GM18505 (cell line): ENCODE results near the gene DRGX.

Source experiments
- ATAC-seq: cut with Tn5 transposase; IDR thresholded peaks from one replicate; pipeline ENCODE4 v1.9.1; 2021; ENCODE audit not compliant: unreplicated experiment
- POLR2A ChIP-seq: IDR thresholded peaks from 4 replicates; pipeline ENCODE4 v1.6.1; 2011; ENCODE audit warnings: borderline replicate concordance; ENCODE audit not compliant: insufficient read depth, insufficient read length; ENCODE audit errors: extremely low read depth

Gene DRGX

DNA sequence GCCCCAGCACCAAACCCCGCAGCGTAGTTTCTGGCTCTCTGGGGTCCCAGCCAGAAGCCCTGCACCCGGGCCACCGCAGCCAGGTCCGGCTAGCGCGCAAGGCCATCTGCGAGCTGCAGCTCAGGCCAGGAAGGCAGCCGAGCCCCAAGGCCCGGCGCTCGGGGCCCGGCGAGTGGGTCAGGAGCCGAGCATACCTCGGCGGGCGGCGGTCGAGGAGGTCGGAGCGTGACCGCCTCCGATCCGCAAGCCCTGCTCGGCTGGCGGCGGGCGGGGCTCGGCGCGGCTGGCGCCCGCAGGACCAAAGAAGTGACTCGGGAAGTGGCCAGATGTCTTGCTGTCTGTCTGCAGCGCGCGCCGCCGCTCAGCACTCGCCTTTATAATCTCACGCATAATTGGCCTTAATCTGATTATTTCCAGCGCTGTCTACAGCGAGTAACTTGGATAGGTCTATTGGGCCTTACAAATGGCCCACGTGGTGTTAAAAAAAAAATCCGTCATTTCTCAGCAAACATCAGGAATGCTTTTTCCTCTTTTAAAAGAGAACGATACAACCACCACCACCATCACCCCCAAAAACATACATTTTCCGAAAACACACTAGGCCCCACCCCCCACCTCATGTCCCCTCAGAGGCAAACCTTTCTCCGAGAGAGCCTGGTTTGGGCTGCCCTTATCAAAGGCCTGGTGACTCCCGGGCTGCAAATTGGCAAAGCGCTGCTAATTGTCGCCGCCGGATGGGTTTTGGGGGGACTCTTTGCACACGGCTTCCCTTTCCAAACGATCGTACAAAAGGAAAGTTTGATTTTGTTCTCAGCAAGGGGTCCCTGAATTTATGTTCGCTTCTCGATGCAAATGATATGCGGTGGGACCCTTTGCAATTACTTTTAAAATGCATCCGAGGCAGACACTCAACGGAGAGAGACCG lies at the start of gene DRGX:
Gene DRGX (minus strand): TSS at position 349 of the 925 bp plus-strand sequence. CDS start 649 bp downstream, outside the sequence.
- ATAC-seq: no peak
- no peak for TF ChIP-seq POLR2A

DNA sequence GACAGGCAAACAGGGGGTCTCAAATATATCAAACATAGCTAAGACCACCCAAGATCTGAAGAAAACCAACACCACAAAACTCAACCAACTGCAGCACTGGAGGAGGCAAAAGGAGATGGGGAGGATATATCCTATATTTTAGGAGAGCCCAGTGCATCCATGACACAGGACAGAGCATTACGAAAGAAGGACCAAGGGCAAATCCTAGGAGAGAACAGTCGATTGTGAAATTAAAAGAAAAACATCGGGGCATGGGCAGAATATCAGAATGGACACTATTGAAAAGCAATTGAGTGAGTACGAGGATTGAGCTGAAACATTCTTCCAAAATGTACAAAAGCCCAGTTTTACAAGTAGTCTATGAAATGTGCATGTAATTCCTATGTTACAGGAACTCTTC lies 48.5 kb upstream of the DRGX start:
- no peak for ATAC-seq
- TF ChIP-seq POLR2A: no peak

DNA sequence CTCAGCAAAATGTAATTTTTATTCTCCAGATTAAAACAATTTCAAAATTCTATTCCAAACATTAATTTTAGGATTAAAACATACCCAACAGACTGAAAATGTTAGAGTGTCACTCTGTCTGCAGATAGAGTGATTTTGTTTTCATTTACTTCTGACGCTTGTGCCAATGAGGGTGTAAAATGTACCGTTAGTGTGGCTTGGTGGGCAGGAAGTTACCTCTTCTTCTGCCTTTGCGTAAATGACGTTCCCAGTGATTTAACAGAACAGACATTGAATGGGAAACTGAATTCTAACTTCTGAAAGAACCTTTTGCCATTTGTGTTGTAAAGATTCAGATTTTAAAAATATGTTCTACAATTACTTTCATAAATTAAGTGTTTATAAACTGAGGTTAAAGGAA lies 47.0 kb upstream of the DRGX start:
- TF ChIP-seq POLR2A: no peak
- ATAC-seq: no peak

DNA sequence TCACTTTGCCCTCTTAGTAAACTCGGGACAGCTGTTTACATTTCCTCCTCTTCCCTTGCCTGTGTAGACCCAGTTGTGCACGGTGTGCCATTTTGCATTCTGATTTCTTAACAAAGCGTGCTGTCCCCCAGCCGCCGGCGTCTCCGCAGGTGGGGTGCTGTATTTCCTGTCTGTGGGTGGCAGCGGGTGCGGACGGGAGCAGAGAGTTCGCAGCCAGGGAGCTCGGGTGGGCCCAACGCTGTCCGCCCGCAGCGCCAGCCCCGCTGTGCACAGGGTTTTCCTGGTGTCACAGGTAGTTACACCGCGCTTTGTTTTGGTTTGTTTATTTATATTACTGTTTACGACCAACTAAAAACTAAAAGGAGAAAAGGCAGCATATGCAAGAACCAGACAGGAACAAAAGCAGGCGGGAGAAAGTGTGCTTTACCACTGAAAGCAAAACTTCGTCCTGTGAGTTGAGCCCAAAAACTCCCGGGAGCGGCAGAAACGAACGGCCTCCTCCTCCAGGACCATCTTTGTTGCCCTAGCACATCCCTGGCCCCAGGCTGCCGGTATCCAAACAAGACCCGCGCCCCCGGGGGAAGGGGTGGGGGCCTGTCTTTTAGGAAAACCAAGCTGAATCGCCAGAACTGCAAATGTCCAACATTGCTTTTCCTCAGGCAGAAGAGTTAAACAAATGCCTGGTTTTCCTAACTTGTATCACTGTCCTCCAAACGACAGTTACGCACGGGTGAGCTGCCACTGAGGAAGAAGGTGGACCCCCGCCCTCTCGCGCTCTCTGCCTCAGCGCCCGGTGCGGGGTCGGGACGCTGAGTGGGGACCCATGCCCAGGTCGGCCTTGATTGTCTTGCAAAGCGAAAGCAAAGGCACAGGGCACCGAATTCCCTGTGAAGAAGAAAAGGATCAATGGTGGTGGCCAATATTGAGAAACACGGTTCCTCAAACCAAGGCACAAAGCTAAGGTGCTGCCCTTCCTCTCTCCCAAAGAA lies 45.9 kb upstream of the DRGX start:
- no peak for ATAC-seq
- TF ChIP-seq POLR2A: no peak

DNA sequence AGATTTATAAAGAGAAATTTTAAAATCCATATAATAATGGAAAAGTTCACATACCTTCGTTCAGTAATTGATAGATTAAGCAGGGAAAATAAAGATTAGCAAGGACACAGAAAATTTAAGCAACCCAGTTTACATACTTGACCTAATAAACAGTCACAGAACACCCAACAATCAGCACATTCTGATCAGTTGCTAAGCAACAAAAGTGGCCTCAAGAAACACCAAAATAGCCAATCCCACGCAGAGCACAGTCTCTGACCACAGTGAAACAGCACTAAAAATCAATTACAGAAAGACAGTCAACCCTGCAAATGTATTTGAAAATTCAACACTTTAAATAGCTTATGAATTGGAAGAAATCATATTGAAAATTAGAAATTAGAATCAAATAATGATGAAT lies 39.3 kb upstream of the DRGX start:
- TF ChIP-seq POLR2A: no peak
- ATAC-seq: no peak

DNA sequence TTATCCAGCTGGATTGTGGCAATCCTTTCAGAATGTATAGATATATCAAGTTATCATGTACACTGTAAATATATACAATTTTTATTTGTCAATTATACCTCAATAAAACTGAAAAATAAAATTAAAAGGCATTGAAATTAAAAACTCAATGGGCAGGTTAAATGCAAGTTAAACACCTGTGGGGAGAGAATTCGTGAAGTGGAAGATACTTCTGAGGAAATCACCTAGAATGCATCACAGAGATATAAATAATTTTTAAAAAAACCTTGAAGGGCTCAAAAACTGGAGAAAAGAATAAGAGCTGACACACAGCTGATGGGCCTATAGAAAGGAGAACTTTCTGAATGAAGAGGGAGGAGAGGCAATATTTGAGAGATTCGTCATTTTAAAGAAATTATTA lies 37.2 kb upstream of the DRGX start:
- no peak for ATAC-seq
- TF ChIP-seq POLR2A: no peak

DNA sequence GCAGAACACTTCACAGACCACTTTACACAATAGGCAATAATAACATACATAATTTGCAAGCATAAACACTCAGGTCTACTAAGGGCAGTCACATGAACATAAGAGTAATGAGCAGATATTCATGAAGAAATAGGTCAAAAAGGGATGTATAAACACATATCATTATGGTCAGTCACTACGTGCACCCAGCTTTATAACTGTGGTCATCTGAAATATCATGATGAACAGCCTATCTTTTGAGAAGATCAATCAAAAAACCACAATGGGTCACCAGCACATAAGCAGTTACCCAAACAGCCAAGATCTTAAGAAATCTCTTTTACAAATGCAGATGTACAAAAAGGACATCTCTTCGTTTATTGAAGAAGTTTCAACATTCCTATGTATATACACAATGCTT lies 35.5 kb upstream of the DRGX start:
- ATAC-seq: no peak
- TF ChIP-seq POLR2A: no peak

DNA sequence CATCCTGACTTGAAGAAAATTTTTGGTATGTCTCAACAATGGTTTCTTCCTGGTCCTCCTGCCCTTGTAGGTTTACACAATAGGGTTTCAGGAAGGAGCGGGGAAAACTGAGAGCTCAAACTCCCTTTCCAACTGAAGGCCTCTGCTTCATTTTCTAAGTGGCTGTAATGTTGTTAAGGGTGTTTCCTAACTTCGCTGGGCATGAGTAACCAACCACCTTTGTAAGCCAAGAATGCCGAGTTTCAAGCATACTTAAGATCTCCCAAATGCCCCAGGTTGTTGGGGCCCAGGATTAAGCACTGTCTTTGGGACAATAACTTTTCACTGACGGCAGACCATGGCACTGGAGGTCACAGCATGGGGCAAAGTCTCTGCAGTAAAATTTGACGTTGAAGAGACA lies 33.6 kb upstream of the DRGX start:
- ATAC-seq: no peak
- TF ChIP-seq POLR2A: no peak

DNA sequence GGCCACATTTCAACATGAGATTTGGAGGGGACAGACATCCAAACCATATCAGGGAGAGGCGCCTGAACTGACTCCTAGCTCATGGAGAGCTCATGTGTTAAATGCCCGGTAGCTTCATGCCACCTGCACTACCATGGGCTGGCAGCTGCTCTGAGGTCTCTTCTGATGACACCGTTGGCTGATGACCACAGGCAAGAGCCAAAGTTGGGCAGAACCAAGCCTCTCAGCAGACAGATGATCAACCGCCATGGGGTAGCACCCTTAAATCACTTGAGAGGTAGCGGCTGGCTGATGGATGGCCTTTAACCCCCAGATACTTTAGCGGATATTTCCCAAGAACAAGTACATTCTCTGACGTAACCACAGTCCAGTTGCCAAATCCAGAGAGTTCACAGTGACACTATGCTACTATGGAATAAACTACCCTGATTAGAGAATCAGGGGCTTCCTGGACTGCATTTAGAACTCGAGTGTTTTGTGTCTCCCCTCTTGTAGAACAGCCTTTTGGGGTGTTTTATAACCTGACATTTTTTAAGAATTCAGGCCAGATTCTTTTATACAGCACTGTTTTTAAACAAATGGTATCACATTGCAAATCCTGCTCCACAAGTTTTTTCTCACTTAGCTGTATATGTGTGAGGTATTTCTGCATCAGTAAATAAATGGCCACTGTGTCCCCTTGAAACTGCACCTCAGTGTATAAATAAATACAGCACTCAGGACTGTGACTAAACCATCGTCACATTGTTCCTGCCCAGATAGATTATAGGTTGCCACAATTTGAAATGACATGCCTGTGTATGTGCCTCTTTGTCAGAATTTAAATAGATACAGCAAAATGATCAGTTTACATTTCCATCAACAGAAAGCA lies 30.8 kb upstream of the DRGX start:
- TF ChIP-seq POLR2A: no peak
- ATAC-seq: no peak

DNA sequence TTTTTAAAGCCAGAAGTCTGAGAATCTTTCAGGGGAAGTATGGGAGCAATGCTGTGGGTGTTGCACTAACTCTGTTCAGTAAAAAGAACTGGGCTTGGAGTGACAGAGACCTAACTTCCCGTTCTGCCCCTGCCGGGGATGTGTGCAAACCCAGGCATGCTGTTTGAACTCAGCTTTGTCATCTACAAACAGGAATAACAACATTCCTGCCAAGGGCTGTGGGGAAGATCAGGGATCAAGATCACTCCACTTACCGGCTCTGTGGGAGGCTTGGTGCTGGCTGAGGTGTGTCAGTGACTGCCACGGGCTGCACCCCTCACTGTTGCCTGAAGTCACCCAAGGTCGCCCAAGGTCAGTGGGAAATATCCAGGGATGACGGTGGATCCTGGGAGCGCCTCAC lies 23.1 kb upstream of the DRGX start:
- ATAC-seq: no peak
- no peak for TF ChIP-seq POLR2A

DNA sequence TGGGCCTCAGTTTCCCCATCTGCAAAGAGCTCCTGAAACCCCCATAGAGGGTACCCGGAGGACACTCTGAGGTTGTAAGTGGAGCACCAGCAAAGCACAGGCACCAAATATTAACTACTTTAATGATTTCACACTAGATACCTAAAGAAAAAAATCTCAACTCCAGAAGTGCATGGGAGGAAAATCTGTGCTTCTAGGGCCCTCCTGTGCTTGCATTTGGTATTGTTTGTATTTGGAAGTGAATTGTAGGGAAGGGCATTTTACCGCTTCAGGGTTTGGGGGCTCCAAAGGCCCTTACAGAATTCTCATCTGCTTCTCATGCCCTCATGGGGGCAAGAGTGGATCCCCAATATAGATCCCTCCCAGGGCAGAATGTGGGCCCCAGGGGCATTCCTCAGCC lies 22.4 kb upstream of the DRGX start:
- no peak for TF ChIP-seq POLR2A
- no peak for ATAC-seq

DNA sequence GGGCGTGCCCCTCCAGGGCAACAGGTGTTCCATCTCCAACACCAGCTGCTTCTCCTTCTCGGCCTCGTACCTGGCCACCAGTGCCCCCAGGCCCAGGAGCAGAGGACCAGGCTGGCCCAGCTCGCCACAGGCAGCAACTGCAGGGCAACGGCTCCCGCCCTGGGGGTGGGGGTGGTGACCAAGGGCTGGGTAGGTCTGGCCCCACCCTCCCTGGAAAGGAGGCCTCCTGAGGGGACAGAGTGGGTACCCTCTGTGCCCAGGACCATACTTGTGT lies 22.1 kb upstream of the DRGX start:
- TF ChIP-seq POLR2A: no peak
- ATAC-seq: no peak
